Measurements from ENCODE around the gene RNFT2.

GRCh38 chr12:116691636-116692035, 46.5 kb upstream of the RNFT2 start:
- no peak for TF ChIP-seq ZNF560 (tag by site-specific recombination; IDR thresholded peaks at IDR 0.05; ENCODE audit: borderline replicate concordance)
- no peak for TF ChIP-seq ZNF561 (tag by site-specific recombination; IDR thresholded peaks at IDR 0.05; ENCODE audit: borderline replicate concordance)
- TF ChIP-seq, protein P1, sequence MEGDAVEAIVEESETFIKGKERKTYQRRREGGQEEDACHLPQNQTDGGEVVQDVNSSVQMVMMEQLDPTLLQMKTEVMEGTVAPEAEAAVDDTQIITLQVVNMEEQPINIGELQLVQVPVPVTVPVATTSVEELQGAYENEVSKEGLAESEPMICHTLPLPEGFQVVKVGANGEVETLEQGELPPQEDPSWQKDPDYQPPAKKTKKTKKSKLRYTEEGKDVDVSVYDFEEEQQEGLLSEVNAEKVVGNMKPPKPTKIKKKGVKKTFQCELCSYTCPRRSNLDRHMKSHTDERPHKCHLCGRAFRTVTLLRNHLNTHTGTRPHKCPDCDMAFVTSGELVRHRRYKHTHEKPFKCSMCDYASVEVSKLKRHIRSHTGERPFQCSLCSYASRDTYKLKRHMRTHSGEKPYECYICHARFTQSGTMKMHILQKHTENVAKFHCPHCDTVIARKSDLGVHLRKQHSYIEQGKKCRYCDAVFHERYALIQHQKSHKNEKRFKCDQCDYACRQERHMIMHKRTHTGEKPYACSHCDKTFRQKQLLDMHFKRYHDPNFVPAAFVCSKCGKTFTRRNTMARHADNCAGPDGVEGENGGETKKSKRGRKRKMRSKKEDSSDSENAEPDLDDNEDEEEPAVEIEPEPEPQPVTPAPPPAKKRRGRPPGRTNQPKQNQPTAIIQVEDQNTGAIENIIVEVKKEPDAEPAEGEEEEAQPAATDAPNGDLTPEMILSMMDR (tag by site-specific recombination; IDR thresholded peaks at IDR 0.05) = no peak
- TF ChIP-seq KLF9 (tag by site-specific recombination; IDR thresholded peaks at IDR 0.05; ENCODE audit: low read depth) = no peak
- no peak for TF ChIP-seq KLF16 (tag by site-specific recombination; IDR thresholded peaks at IDR 0.05)
- TF ChIP-seq ZNF19 (tag by site-specific recombination; IDR thresholded peaks at IDR 0.05; ENCODE audit: low read depth) = no peak
- no peak for TF ChIP-seq OSR2 (tag by site-specific recombination; IDR thresholded peaks at IDR 0.05)
- no peak for TF ChIP-seq ZNF138 (tag by site-specific recombination; IDR thresholded peaks at IDR 0.05; ENCODE audit: borderline replicate concordance)
- TF ChIP-seq, protein P2, sequence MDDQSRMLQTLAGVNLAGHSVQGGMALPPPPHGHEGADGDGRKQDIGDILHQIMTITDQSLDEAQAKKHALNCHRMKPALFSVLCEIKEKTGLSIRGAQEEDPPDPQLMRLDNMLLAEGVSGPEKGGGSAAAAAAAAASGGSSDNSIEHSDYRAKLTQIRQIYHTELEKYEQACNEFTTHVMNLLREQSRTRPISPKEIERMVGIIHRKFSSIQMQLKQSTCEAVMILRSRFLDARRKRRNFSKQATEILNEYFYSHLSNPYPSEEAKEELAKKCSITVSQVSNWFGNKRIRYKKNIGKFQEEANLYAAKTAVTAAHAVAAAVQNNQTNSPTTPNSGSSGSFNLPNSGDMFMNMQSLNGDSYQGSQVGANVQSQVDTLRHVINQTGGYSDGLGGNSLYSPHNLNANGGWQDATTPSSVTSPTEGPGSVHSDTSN (CRISPR knock-in tag; IDR thresholded peaks at IDR 0.05) = no peak
- TF ChIP-seq ZNF26 (tag by site-specific recombination; IDR thresholded peaks at IDR 0.05) = no peak
- no peak for TF ChIP-seq ZNF10 (tag by site-specific recombination; IDR thresholded peaks at IDR 0.05)
- no peak for TF ChIP-seq ZXDB (tag by site-specific recombination; IDR thresholded peaks at IDR 0.05)
